Esophagus muscularis mucosa (tissue), 3 donors: ENCODE data around the gene N4BP3.

Experiments
- CTCF ChIP-seq, 3 experiments: fragments of 200-600 bp in 2 of 3; fragments of 450-650 bp in 1 of 3; sonication (generic) in 2 of 3; IDR thresholded peaks; one replicate each; pipeline ENCODE4 v1.5.1; 2017 to 2019; ENCODE audit warnings: antibody characterized with exemption in 3 of 3, mild to moderate bottlenecking in 2 of 3, moderate library complexity in 1 of 3
- POLR2A ChIP-seq: fragments of 450-650 bp; IDR thresholded peaks from one replicate; pipeline ENCODE4 v1.6.1; 2017; ENCODE audit warnings: antibody characterized with exemption, moderate library complexity, mild to moderate bottlenecking, low read depth

GRCh38 chr5:178094345-178094744 lies 19.0 kb upstream of the N4BP3 start:
- TF ChIP-seq CTCF (IDR thresholded peaks at IDR 0.05) (no peak), POLR2A (no peak)
